Gastroesophageal sphincter (tissue), 4 donors: ENCODE data around the gene FBXL19. TPM values are rescaled to one million over a fixed set of nuclear protein-coding genes. Genes with fewer than 3 reads are reported as not detected.
A peak's percentile ranks its signal among the peaks of the same experiment; 100 is the strongest.

ENCODE experiments used
- ATAC-seq: fragments of 150-250 bp; one replicate; pipeline ENCODE4 v1.9.1; 2016; ENCODE audit warnings: mild to moderate bottlenecking, moderate library complexity
- H3K27ac ChIP-seq, 4 donors: fragments of 200-600 bp; sonication (generic) in 3 of 4; 1 replicate in 3 of 4; 2 replicates in 1 of 4; pipeline ENCODE4 v1.5.1; 2016 to 2019
- H3K27me3 ChIP-seq: fragments of 200-600 bp; sonication (generic); one replicate; pipeline ENCODE4 v1.5.1; 2019
- H3K36me3 ChIP-seq, 2 donors: fragments of 200-600 bp; sonication (generic); one replicate each; pipeline ENCODE4 v1.5.1; 2019; ENCODE audit warnings: control low read depth in 1 of 2
- H3K4me1 ChIP-seq, 3 donors: fragments of 200-600 bp; sonication (generic); 1 replicate in 2 of 3; 2 replicates in 1 of 3; pipeline ENCODE4 v1.5.1; 2016 to 2019; ENCODE audit warnings: control low read depth in 2 of 3
- H3K4me3 ChIP-seq, 2 donors: fragments of 200-600 bp; sonication (generic); one replicate each; pipeline ENCODE4 v1.5.1; 2019; ENCODE audit warnings: mild to moderate bottlenecking in 1 of 2, moderate library complexity in 1 of 2
- H3K9me3 ChIP-seq, 3 donors: fragments of 200-600 bp; sonication (generic); one replicate each; pipeline ENCODE4 v1.5.1; 2017 to 2019; ENCODE audit warnings: control low read depth in 2 of 3
- CTCF ChIP-seq, 4 experiments: fragments of 200-600 bp in 2 of 4; fragments of 450-650 bp in 2 of 4; sonication (generic) in 1 of 4; IDR thresholded peaks; one replicate each; pipeline ENCODE4 v1.5.1; 2017 to 2019; ENCODE audit warnings: antibody characterized with exemption in 4 of 4, mild to moderate bottlenecking in 2 of 4, moderate library complexity in 2 of 4
- EP300 ChIP-seq: sonication (generic); formaldehyde crosslinking; IDR thresholded peaks from one replicate; pipeline ENCODE4 v1.6.1; 2017; ENCODE audit warnings: antibody characterized with exemption, mild to moderate bottlenecking
- POLR2A ChIP-seq, 2 donors: fragments of 450-650 bp; IDR thresholded peaks; one replicate each; pipeline ENCODE4 v1.6.1; 2017; ENCODE audit warnings: antibody characterized with exemption in 2 of 2, mild to moderate bottlenecking in 2 of 2, moderate library complexity in 1 of 2
- POLR2AphosphoS5 ChIP-seq: sonication (generic); formaldehyde crosslinking; IDR thresholded peaks from one replicate; pipeline ENCODE4 v1.6.1; 2017; ENCODE audit warnings: antibody characterized with exemption
- WGBS, 2 donors: methylation state at CpG; one replicate each; pipeline ENCODE4 v1.1.5; 2018; ENCODE audit warnings: low coverage in 1 of 2; 5-methylcytosine and 5-hydroxymethylcytosine counted together
- total RNA-seq, 4 donors: library from RNA; depleted of rRNA; stranded (reverse); fragments of >200 nt; gene quantifications; one replicate each; pipeline ENCODE4 v1.1.0, GENCODE V29; 2016

The FBXL19 gene
- total RNA-seq, 4 donors from 2014 or later = 10.0 to 23.5 (median 11.9) TPM

- 10% methylated on average over 2 of the region's 53 CpGs; no CpG with 5 or more reads in 1 of the 2 donors for WGBS, 2 donors
- no peak for ATAC-seq
Measured at GRCh38 chr16:30924076-30924912, 922 bp downstream of the FBXL19 start.

DNA sequence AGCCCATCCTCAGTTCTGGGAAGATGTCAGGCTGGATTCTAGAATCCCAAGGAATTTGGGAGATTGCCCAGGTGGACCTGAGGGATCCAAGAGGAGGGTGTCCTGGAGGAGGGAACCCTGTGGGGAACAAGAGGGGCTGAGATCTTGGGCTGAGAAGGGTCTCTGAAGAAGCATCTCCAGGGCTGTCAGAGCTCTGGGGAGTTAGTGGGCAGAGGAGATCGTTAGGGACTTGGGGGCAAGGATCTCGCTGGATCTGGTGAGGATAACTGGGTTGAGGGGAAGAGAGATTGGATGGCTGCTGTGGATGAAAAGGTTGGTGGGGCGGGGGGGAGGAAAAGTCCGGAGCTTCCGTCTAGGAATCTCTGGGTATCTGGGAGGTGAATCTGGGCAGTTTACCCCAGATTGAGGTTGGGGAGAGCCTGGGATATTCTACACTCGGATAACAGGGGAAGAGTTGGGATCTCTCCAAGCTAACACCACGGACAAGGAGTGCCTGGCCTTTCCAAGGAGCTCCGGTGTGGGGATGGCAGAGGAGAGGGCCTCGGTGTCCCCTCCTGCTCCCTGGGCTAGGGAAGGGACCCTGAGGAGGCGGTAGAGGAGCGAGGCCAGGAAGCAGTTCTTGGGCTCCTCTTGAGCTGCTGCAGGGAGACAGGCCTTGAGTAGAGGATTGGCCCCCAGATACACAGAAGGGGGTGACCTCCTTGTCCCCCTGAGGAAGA is 1.7 kb downstream of the FBXL19 start:
- H3K36me3 ChIP-seq = peaks cover 0 to 40% of the 10 kb centered on the region in 2 donors
- TF ChIP-seq EP300 (no peak), POLR2A (IDR thresholded peaks at IDR 0.05) (no peak), POLR2AphosphoS5 (no peak), CTCF (IDR thresholded peaks at IDR 0.05) (no peak)
- H3K9me3 ChIP-seq = no peaks in the 10 kb centered on the region
- peaks cover 0 to 47% (median 12%) of the 10 kb centered on the region in 3 donors for H3K4me1 ChIP-seq
- H3K4me3 ChIP-seq = peak overlapping the region in 1 of 2 donors; percentile 83
- WGBS, 2 donors = 57 to 63% methylated on average over 4 to 8 of the region's 11 CpGs
- no peak for ATAC-seq
- H3K27me3 ChIP-seq = no peaks in the 10 kb centered on the region
- peak overlapping the region in 3 of 4 donors; percentile 89 to 99 (median 96) for H3K27ac ChIP-seq

More at GRCh38 chr16:30924076-30924912, 922 bp downstream of the FBXL19 start:
- no peaks in the 10 kb centered on the region for H3K27me3 ChIP-seq
- peak overlapping the region; percentile 75 to 83 for H3K4me3 ChIP-seq
- H3K4me1 ChIP-seq = peaks cover 0 to 47% (median 12%) of the 10 kb centered on the region in 3 donors
- H3K9me3 ChIP-seq = no peaks in the 10 kb centered on the region
- no peak for TF ChIP-seq EP300
- TF ChIP-seq POLR2A (IDR thresholded peaks at IDR 0.05) = no peak
- no peak for TF ChIP-seq POLR2AphosphoS5
- TF ChIP-seq CTCF (IDR thresholded peaks at IDR 0.05) = no peak
- H3K36me3 ChIP-seq = peaks cover 0 to 33% of the 10 kb centered on the region in 2 donors
- H3K27ac ChIP-seq = peak overlapping the region; percentile 63 to 99 (median 92)

- TF ChIP-seq POLR2A (IDR thresholded peaks at IDR 0.05) (no peak), EP300 (no peak), POLR2AphosphoS5 (no peak), CTCF (IDR thresholded peaks at IDR 0.05) (no peak)
- peak overlapping the region in 3 of 4 donors; percentile 5 to 96 (median 89) for H3K27ac ChIP-seq
- no peak overlapping the region for H3K4me3 ChIP-seq
- no peak for ATAC-seq
- H3K4me1 ChIP-seq = peaks cover 0 to 47% (median 12%) of the 10 kb centered on the region in 3 donors
- H3K9me3 ChIP-seq = no peaks in the 10 kb centered on the region
- no peaks in the 10 kb centered on the region for H3K27me3 ChIP-seq
- H3K36me3 ChIP-seq = peaks cover 0 to 46% of the 10 kb centered on the region in 2 donors
- WGBS, 2 donors = 82 to 86% methylated on average over 2 to 3 of the region's 26 CpGs
Measured at GRCh38 chr16:30925632-30925987, 2.2 kb downstream of the FBXL19 start.

DNA sequence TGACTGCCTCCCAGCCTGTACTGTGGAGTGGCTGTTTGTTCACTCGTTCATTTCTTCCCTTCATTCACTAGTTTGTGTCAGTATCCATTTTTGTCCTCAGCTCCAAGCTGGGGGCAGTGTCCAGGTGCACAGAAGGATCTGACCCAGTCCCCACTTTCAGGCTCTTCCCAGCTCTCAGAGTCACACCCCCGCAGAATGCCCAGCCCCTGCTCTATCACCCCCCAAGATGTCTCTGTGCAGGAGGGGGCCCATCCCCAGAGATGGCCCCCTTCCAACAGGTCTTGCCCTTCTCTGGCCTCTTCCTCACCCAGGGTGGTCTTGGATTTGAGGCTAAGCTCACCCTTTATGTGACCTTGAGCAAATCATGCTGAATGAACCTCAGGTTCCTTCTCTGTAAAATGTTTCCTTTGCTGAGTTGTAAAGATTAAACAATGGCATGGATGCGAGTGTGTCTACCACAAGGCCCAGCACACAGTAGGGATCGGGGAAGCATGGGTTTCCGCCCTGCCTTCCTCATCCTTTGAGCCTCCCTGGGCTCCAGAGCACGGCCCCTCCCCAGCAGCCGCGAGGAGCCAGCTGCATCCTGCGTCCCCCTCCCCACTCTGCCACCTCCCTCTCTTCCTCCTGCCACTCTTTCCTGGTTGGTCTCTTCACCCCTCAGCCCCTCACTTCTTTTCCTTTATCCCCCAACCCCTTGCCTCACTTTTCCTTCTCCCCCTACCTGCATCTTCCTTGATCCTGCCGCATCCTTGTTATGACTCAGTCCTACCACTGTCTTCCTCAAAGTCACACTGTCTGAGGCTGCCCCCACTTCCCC is 2.8 kb downstream of the FBXL19 start:
- WGBS, 2 donors = 48 to 57% methylated on average over 8 to 9 of the region's 10 CpGs
- Histone ChIP-seq H3K4me3 (no peak overlapping the region), H3K36me3 (peaks cover 0 to 52% of the 10 kb centered on the region in 2 donors), H3K4me1 (peaks cover 0 to 44% (median 11%) of the 10 kb centered on the region in 3 donors), H3K27me3 (no peaks in the 10 kb centered on the region), H3K9me3 (no peaks in the 10 kb centered on the region), H3K27ac (no peak overlapping the region)
- no peak for ATAC-seq
- no peak for TF ChIP-seq CTCF (IDR thresholded peaks at IDR 0.05)
- TF ChIP-seq POLR2A (IDR thresholded peaks at IDR 0.05) = no peak
- TF ChIP-seq EP300 = no peak
- TF ChIP-seq POLR2AphosphoS5 = no peak
